HG03135 (cell line): ENCODE measurements around the gene BET1L.
"Not testable (repeated sequence)": the region's sequence is repeated elsewhere in the genome, so short reads cannot be mapped to it uniquely, and the experiment has no call there.

ENCODE experiments used
- ATAC-seq: cut with Tn5 transposase; IDR thresholded peaks from one replicate; pipeline ENCODE4 v1.9.1; 2021; ENCODE audit warnings: mild to moderate bottlenecking, moderate library complexity; ENCODE audit not compliant: unreplicated experiment

Gene BET1L

GRCh38 chr11:207208-207862 is at the start of gene BET1L, which contains the start of gene RIC8A:
TSS of gene BET1L (minus strand) at chr11:207399. CDS start at chr11:207321, 78 bp downstream.
TSS of gene RIC8A (plus strand) at chr11:207708. CDS start at chr11:208855, 1,147 bp downstream.
- peak; percentile 80 for ATAC-seq

- no peak for ATAC-seq
Measured at GRCh38 chr11:255816-256215, 48.6 kb upstream of the BET1L start.

GRCh38 chr11:255176-255575 is 48.0 kb upstream of the BET1L start:
- no peak for ATAC-seq

GRCh38 chr11:253886-254270 is 46.7 kb upstream of the BET1L start:
- ATAC-seq, result no peak

- no peak for ATAC-seq
Measured at GRCh38 chr11:253160-253885, 46.1 kb upstream of the BET1L start.

GRCh38 chr11:252666-253065 is 45.5 kb upstream of the BET1L start:
- no peak for ATAC-seq

GRCh38 chr11:251550-251949 is 44.4 kb upstream of the BET1L start:
- no peak for ATAC-seq

GRCh38 chr11:250740-251299 is 43.6 kb upstream of the BET1L start:
- no peak for ATAC-seq

- ATAC-seq, result no peak
Measured at GRCh38 chr11:250274-250673, 43.1 kb upstream of the BET1L start.

- ATAC-seq, result no peak
Measured at GRCh38 chr11:249062-249461, 41.9 kb upstream of the BET1L start.

- no peak for ATAC-seq
Measured at GRCh38 chr11:244376-244775, 37.2 kb upstream of the BET1L start.

GRCh38 chr11:241634-242033 is 34.4 kb upstream of the BET1L start:
- ATAC-seq, result no peak

GRCh38 chr11:240315-240714 is 33.1 kb upstream of the BET1L start:
- no peak for ATAC-seq

GRCh38 chr11:238346-238745 is 31.1 kb upstream of the BET1L start:
- ATAC-seq, result not testable (repeated sequence)

- peak; percentile 85 for ATAC-seq
Measured at GRCh38 chr11:236774-237767, 29.9 kb upstream of the BET1L start, which contains the start of gene PSMD13. TSS of gene PSMD13 (plus strand) at chr11:236976. CDS start at chr11:237050, 74 bp downstream.

- ATAC-seq, result peak; percentile 73
Measured at GRCh38 chr11:235997-236773, 29.0 kb upstream of the BET1L start, which contains the start of gene SIRT3. TSS of gene SIRT3 (minus strand) at chr11:236342. CDS start at chr11:236328, 14 bp downstream.

- ATAC-seq, result no peak
Measured at GRCh38 chr11:235609-235996, 28.4 kb upstream of the BET1L start.

- ATAC-seq, result no peak
Measured at GRCh38 chr11:235180-235579, 28.0 kb upstream of the BET1L start.

- ATAC-seq, result no peak
Measured at GRCh38 chr11:232783-233565, 25.8 kb upstream of the BET1L start.
